Prostate gland (tissue), 2 donors: Measurements from ENCODE around the gene CNTLN. TPM values are rescaled to one million over a fixed set of nuclear protein-coding genes. Genes with fewer than 3 reads are reported as not detected.

ENCODE experiments used
- DNase-seq: peaks from one replicate; pipeline ENCODE4 v3.0.0-alpha.2; 2019; ENCODE audit warnings: low spot score
- H3K27ac ChIP-seq, 2 donors: fragments of 200-600 bp; sonication (generic); 2 replicates each; pipeline ENCODE4 v1.5.1; 2017 to 2019
- H3K27me3 ChIP-seq: fragments of 200-600 bp; sonication (generic); replicated peaks from 2 replicates; pipeline ENCODE4 v1.5.1; 2019; ENCODE audit not compliant: insufficient read depth
- H3K36me3 ChIP-seq, 2 donors: fragments of 200-600 bp; sonication (generic); 1 replicate in 1 of 2; 2 replicates in 1 of 2; pipeline versions ENCODE4 v1.5.1 to v1.8.1; 2017 to 2019
- H3K4me1 ChIP-seq: fragments of 200-600 bp; sonication (generic); replicated peaks from 2 replicates; pipeline ENCODE4 v1.5.1; 2019
- H3K4me3 ChIP-seq, 2 donors: fragments of 200-600 bp; sonication (generic); 2 replicates each; pipeline ENCODE4 v1.5.1; 2017 to 2019
- H3K9me3 ChIP-seq: fragments of 200-600 bp; sonication (generic); 2 replicates; pipeline ENCODE4 v1.5.1; 2017
- CTCF ChIP-seq, 4 experiments: fragments of 200-600 bp in 2 of 4; fragments of 450-650 bp in 2 of 4; sonication (generic) in 2 of 4; IDR thresholded peaks; 1 replicate in 3 of 4; 2 replicates in 1 of 4; pipeline ENCODE4 v1.5.1; 2016 to 2019; ENCODE audit warnings: antibody characterized with exemption in 4 of 4, mild to moderate bottlenecking in 2 of 4, moderate library complexity in 2 of 4
- POLR2A ChIP-seq: fragments of 450-650 bp; IDR thresholded peaks from one replicate; pipeline ENCODE4 v1.6.1; 2016; ENCODE audit warnings: antibody characterized with exemption, mild to moderate bottlenecking
- POLR2AphosphoS5 ChIP-seq: sonication (generic); formaldehyde crosslinking; IDR thresholded peaks from one replicate; pipeline ENCODE4 v1.6.1; 2017; ENCODE audit warnings: antibody characterized with exemption
- WGBS: methylation state at CpG from one replicate; pipeline ENCODE4 v1.1.5; 2018; 5-methylcytosine and 5-hydroxymethylcytosine counted together
- intact Hi-C: fragments of 100-400 bp; cut with DNase I; formaldehyde crosslinking; loops from one replicate; pipeline ENCODE4 v1.14.2; 2022
- total RNA-seq, 2 donors: library from RNA; depleted of rRNA; stranded (reverse); fragments of >200 nt; gene quantifications; one replicate each; pipeline ENCODE4 v1.1.0, GENCODE V29; 2016

CNTLN gene
- total RNA-seq, 2 donors from 2014 or later: 4.1 to 12.9 TPM

- 99% methylated on average over 3 of the region's 3 CpGs for WGBS
- TF ChIP-seq CTCF (IDR thresholded peaks at IDR 0.05) (no peak), POLR2A (no peak), POLR2AphosphoS5 (no peak)
- Histone ChIP-seq H3K36me3 (no peaks in the 10 kb centered on the region), H3K27ac (no peak overlapping the region), H3K9me3 (no peaks in the 10 kb centered on the region), H3K4me3 (no peak overlapping the region), H3K27me3 (no peaks in the 10 kb centered on the region), H3K4me1 (no peaks in the 10 kb centered on the region)
- no peak for DNase-seq
- intact Hi-C loops: no loop called here
These were observed 350.1 kb downstream of the CNTLN start for GRCh38 chr9:17484906-17485305.

- DNase-seq: no peak
- Histone ChIP-seq H3K36me3 (no peaks in the 10 kb centered on the region), H3K4me1 (no peaks in the 10 kb centered on the region), H3K27ac (no peak overlapping the region), H3K27me3 (no peaks in the 10 kb centered on the region), H3K4me3 (no peak overlapping the region), H3K9me3 (no peaks in the 10 kb centered on the region)
- whole genome bisulfite sequencing: 94% methylated on average over 1 of the region's 1 CpG
- TF ChIP-seq CTCF (IDR thresholded peaks at IDR 0.05): no peak
- no peak for TF ChIP-seq POLR2A
- TF ChIP-seq POLR2AphosphoS5: no peak
- intact Hi-C loops: no loop called here
These were observed 351.6 kb downstream of the CNTLN start for GRCh38 chr9:17486396-17486795.

- WGBS: 66% methylated on average over 6 of the region's 6 CpGs
These were observed 352.6 kb downstream of the CNTLN start for GRCh38 chr9:17487467-17487866.

GRCh38 chr9:17488662-17489061 lies 353.8 kb downstream of the CNTLN start:
- Histone ChIP-seq H3K4me3 (no peak overlapping the region), H3K4me1 (no peaks in the 10 kb centered on the region), H3K36me3 (no peaks in the 10 kb centered on the region), H3K27me3 (no peaks in the 10 kb centered on the region), H3K9me3 (no peaks in the 10 kb centered on the region), H3K27ac (no peak overlapping the region)
- TF ChIP-seq POLR2A (no peak), CTCF (IDR thresholded peaks at IDR 0.05) (no peak), POLR2AphosphoS5 (no peak)
- intact Hi-C loops: no loop called here
- WGBS: 63% methylated on average over 2 of the region's 2 CpGs
- DNase-seq: no peak

More at GRCh38 chr9:17487467-17487866, 352.6 kb downstream of the CNTLN start:
- no peak for DNase-seq
- intact Hi-C loops: no loop called here
- H3K4me3 ChIP-seq: no peak overlapping the region
- no peaks in the 10 kb centered on the region for H3K4me1 ChIP-seq
- no peaks in the 10 kb centered on the region for H3K9me3 ChIP-seq
- H3K36me3 ChIP-seq: no peaks in the 10 kb centered on the region
- H3K27me3 ChIP-seq: no peaks in the 10 kb centered on the region
- TF ChIP-seq POLR2AphosphoS5: no peak
- no peak for TF ChIP-seq POLR2A
- TF ChIP-seq CTCF (IDR thresholded peaks at IDR 0.05): no peak
- H3K27ac ChIP-seq: no peak overlapping the region

GRCh38 chr9:17490110-17490509 lies 355.3 kb downstream of the CNTLN start:
- TF ChIP-seq POLR2A (no peak), CTCF (IDR thresholded peaks at IDR 0.05) (no peak), POLR2AphosphoS5 (no peak)
- H3K27ac ChIP-seq: no peak overlapping the region
- H3K27me3 ChIP-seq: no peaks in the 10 kb centered on the region
- DNase-seq: no peak
- H3K9me3 ChIP-seq: no peaks in the 10 kb centered on the region
- intact Hi-C loops: no loop called here
- WGBS: 89% methylated on average over 1 of the region's 1 CpG
- no peak overlapping the region for H3K4me3 ChIP-seq
- no peaks in the 10 kb centered on the region for H3K36me3 ChIP-seq
- no peaks in the 10 kb centered on the region for H3K4me1 ChIP-seq
